C4-2B (cell line): Measurements from ENCODE around the gene GKN1.

Source experiments
- CTCF ChIP-seq: fragments of 450-650 bp; conservative IDR thresholded peaks from 2 replicates; pipeline ENCODE4 v1.5.1; 2017; ENCODE audit warnings: mild to moderate bottlenecking
- ZFX ChIP-seq: fragments of 450-650 bp; IDR thresholded peaks from 2 replicates; pipeline ENCODE4 v1.6.1; 2017

- TF ChIP-seq CTCF (no peak), ZFX (no peak)
Observed at GRCh38 chr2:68931149-68931711, 43.2 kb upstream of the GKN1 start.
